Measurements from ENCODE around the gene PAPOLG. TPM values are rescaled to one million over a fixed set of nuclear protein-coding genes. Genes with fewer than 3 reads are reported as not detected.
"Not testable (repeated sequence)": the region's sequence is repeated elsewhere in the genome, so short reads cannot be mapped to it uniquely, and the experiment has no call there.

PAPOLG gene
- total and polyA plus RNA-seq, 2 of the 4 experiments (the other 2 are of a cell fraction), result 3.5 to 12.4 TPM

DNA sequence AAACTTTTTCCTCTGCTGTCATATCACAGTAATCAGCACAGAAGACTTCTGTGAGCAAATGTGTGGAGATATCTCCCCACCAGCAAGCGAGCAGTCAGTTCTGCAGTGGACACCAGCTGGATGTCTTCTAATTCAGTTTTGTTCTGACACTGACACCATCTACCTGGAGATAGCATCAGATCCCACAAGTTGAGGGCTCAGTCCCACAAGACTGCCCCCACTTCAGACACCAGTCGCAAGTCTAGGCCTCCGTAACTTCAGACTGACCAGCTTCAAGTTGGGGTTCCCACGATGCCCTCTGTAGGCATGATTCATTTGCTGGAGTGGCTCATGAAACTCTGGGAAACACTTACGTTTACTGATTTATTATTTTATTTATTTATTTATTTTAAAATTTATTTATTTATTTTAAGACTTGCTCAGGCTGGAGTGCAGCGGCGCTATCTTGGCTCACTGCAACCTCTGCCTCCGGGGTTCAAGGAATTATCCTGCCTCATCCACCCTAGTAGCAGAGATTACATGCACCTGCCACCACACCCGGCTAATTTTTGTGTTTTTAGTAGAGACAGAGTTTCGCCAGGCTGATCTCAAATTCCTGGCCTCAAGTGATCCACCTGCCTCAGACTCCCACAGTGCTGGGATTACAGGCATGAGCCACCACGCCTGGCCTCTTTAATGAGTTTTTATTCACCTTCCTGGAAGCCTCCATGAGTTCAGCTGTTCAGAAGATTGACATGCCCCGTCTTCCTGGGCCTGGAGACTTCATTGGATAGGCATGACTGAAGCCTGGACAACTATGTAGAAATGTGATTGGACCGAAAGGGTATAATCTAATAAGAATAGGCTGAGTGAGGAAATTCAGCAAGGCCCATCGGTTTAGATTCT lies 55.7 kb downstream of the PAPOLG start (continued):
- no peak for TF ChIP-seq FOS (IDR thresholded peaks at IDR 0.05; ENCODE audit: low read depth, low read length)

DNA sequence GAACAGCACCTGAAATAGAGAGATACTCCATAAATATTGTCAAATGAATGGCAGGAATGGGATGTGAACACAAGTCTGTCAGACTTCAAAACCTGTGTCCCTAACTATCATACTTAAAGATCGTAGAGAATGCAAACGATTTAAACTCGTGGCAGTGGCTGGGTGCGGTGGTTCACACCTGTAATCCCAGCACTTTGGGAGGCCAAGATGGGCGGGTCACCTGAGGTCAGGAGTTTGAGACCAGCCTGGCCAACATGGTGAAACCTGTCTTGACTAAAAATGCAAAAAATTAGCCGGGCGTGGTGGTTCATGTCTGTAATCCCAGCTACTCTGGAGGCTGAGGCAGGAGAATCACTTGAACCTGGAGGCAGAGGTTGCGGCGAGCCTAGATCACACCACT lies 61.1 kb downstream of the PAPOLG start:
- POLR2A ChIA-PET (ENCODE audit: unreplicated experiment), result interaction anchor here (0.9 kb wide), 1 partner anchor 15 kb away, joined by 3 read pairs; no protein-coding TSS in a partner anchor
- H3K4me1 ChIP-seq (ENCODE audit: control insufficient read depth, insufficient read depth, low read length), result not testable (repeated sequence)

More for the DNA sequence above, 61.1 kb downstream of the PAPOLG start:
- H3K27ac ChIP-seq (ENCODE audit: insufficient read depth, low read length); H2AK9ac ChIP-seq (replicated peaks; ENCODE audit: low read depth, low read length, poor library complexity); in situ Hi-C loops (cut with MboI; ENCODE audit: low sequenced_read_pairs); CTCF ChIA-PET; ATAC-seq (ENCODE audit: low read depth); H4K5ac ChIP-seq (ENCODE audit: low read depth, low read length); H2BK5ac ChIP-seq (ENCODE audit: low read depth, low read length, poor library complexity, severe bottlenecking); H3K9ac ChIP-seq (ENCODE audit: low read depth, low read length); H3K36me3 ChIP-seq (ENCODE audit: control insufficient read depth, insufficient read depth, low read length); H4K91ac ChIP-seq (ENCODE audit: insufficient read depth, low read depth, low read length); H2BK20ac ChIP-seq (ENCODE audit: low read depth, low read length); dilution Hi-C loops (cut with HindIII; ENCODE audit: low sequenced_read_pairs, unreplicated experiment); H2BK15ac ChIP-seq (ENCODE audit: low read depth, low read length); H3K56ac ChIP-seq (ENCODE audit: extremely low read depth, insufficient read depth, low read length); BruUV-seq (replicated peaks); H2AK5ac ChIP-seq (ENCODE audit: low read depth, low read length); H2AFZ ChIP-seq (replicated peaks; ENCODE audit: low read length, poor library complexity); H3K18ac ChIP-seq (ENCODE audit: low read depth, low read length); H3K14ac ChIP-seq (replicated peaks; ENCODE audit: low read depth, low read length); intact Hi-C loops (cut with micrococcal nuclease); H3K4me2 ChIP-seq (ENCODE audit: low read depth, low read length); H3K4me3 ChIP-seq (ENCODE audit: insufficient read depth, low read depth, low read length); H2BK120ac ChIP-seq (ENCODE audit: low read depth, low read length); H3K23ac ChIP-seq (ENCODE audit: low read depth, low read length); H3K79me1 ChIP-seq (ENCODE audit: low read depth in 1 of 2, low read length in 2 of 2); H4K8ac ChIP-seq (ENCODE audit: low read depth in 2 of 2, low read length in 2 of 2); H4K20me1 ChIP-seq (ENCODE audit: insufficient read depth, low read length); H3K4ac ChIP-seq (ENCODE audit: low read depth, low read length); H3K9me3 ChIP-seq (ENCODE audit: control insufficient read depth, insufficient read depth, low read length); DNase-seq; H3K9me1 ChIP-seq (ENCODE audit: insufficient read depth, low read length): not testable (repeated sequence)
- WGBS, 2 experiments (ENCODE audit: extremely low coverage in 2 of 2, insufficient read length in 1 of 2), result 50% methylated on average over 4 of the region's 9 CpGs; no CpG with 5 or more reads in 1 of the 2 experiments
- H3K27me3 ChIP-seq (ENCODE audit: control insufficient read depth, insufficient read depth, low read length), result peaks cover 23% of the 10 kb centered on the region
